GM21390 (cell line): ENCODE measurements around the gene TGM4.
"Not testable (repeated sequence)": the region's sequence is repeated elsewhere in the genome, so short reads cannot be mapped to it uniquely, and the experiment has no call there.

Source experiments
- ATAC-seq: cut with Tn5 transposase; IDR thresholded peaks from one replicate; pipeline ENCODE4 v1.9.1; 2021; ENCODE audit not compliant: unreplicated experiment

The TGM4 gene

GRCh38 chr3:44913868-44914468, 39.6 kb downstream of the TGM4 start:
- no peak for ATAC-seq

- no peak for ATAC-seq
These were observed 40.5 kb downstream of the TGM4 start for GRCh38 chr3:44914936-44915335.

GRCh38 chr3:44915702-44916438, 41.5 kb downstream of the TGM4 start:
- no peak for ATAC-seq

- ATAC-seq, result no peak
These were observed 43.7 kb downstream of the TGM4 start for GRCh38 chr3:44918087-44918486.

- ATAC-seq, result no peak
These were observed 44.2 kb downstream of the TGM4 start for GRCh38 chr3:44918581-44918980.

- no peak for ATAC-seq
These were observed 45.7 kb downstream of the TGM4 start for GRCh38 chr3:44920081-44920480.

GRCh38 chr3:44923632-44924456, 49.4 kb downstream of the TGM4 start:
- ATAC-seq, result no peak

GRCh38 chr3:44924457-44925084, 50.2 kb downstream of the TGM4 start:
- ATAC-seq, result no peak

- no peak for ATAC-seq
These were observed 51.8 kb downstream of the TGM4 start for GRCh38 chr3:44926172-44926571.

- ATAC-seq, result no peak
These were observed 52.5 kb downstream of the TGM4 start for GRCh38 chr3:44926921-44927320.

GRCh38 chr3:44927371-44927770, 53.0 kb downstream of the TGM4 start:
- no peak for ATAC-seq

GRCh38 chr3:44929782-44930181, 55.4 kb downstream of the TGM4 start:
- no peak for ATAC-seq

- no peak for ATAC-seq
These were observed 56.5 kb downstream of the TGM4 start for GRCh38 chr3:44930911-44931310.

GRCh38 chr3:44931791-44932190, 57.4 kb downstream of the TGM4 start:
- ATAC-seq, result no peak

GRCh38 chr3:44932271-44932670, 57.9 kb downstream of the TGM4 start:
- no peak for ATAC-seq

- ATAC-seq, result no peak
These were observed 58.9 kb downstream of the TGM4 start for GRCh38 chr3:44932986-44933944.

GRCh38 chr3:44939581-44940036, 65.2 kb downstream of the TGM4 start:
- no peak for ATAC-seq

- ATAC-seq, result no peak
These were observed 68.0 kb downstream of the TGM4 start for GRCh38 chr3:44942202-44942921.

GRCh38 chr3:44948239-44948638, 73.8 kb downstream of the TGM4 start:
- no peak for ATAC-seq

- not testable (repeated sequence) for ATAC-seq
These were observed 75.4 kb downstream of the TGM4 start for GRCh38 chr3:44949770-44950169.
